AG04450 (cell line): ENCODE data around the gene PRPH. TPM values are rescaled to one million over a fixed set of nuclear protein-coding genes. Genes with fewer than 3 reads are reported as not detected.

Experiments used
- CTCF ChIA-PET: fragments of 300-600, 350-600 bp; formaldehyde crosslinking; extraction: SDS; loops from one replicate; lab custom pipeline; 2022; ENCODE audit warnings: antibody characterized with exemption, inconsistent platforms; lab: Charles Lee
- POLR2A ChIA-PET: fragments of 350-600 bp; formaldehyde crosslinking; extraction: SDS; loops from one replicate; lab custom pipeline; 2021; ENCODE audit warnings: antibody characterized with exemption, inconsistent platforms; lab: Yijun Ruan, JAX
- DNase-seq: peaks from one replicate; pipeline ENCODE4 v3.0.0-alpha.2; 2011; ENCODE audit warnings: low read depth, low spot score
- H3K27ac ChIP-seq: one replicate; pipeline ENCODE4 v1.5.1; 2012; ENCODE audit warnings: low read depth, low read length, control low read depth
- H3K27me3 ChIP-seq: one replicate; pipeline ENCODE4 v1.6.0; 2012; ENCODE audit warnings: low read length; ENCODE audit not compliant: control insufficient read depth, insufficient read depth
- H3K4me3 ChIP-seq: 2 replicates; pipeline ENCODE4 v1.5.1; 2011; ENCODE audit warnings: mild to moderate bottlenecking, low read depth, low read length, control low read depth
- H3K9me3 ChIP-seq: 2 replicates; pipeline ENCODE4 v1.5.1; 2012; ENCODE audit warnings: low read length; ENCODE audit not compliant: control insufficient read depth, insufficient read depth
- polyA plus RNA-seq: library from polyadenylated mRNA; depleted of rRNA; stranded (reverse); fragments of >200 nt; gene quantifications from 2 replicates; pipeline ENCODE4 v1.2.3, GENCODE V29; 2011
- TF ChIP-seq, protein P1 (sequence below): IDR thresholded peaks from 2 replicates; pipeline ENCODE4 v1.5.1; 2011; ENCODE audit warnings: low read depth, low read length, control low read depth, inconsistent platforms

Gene PRPH
- polyA plus RNA-seq, 1 experiment: not detected

GRCh38 chr12:49341777-49342065, 46.8 kb downstream of the PRPH start:
- H3K9me3 ChIP-seq: no peaks in the 10 kb centered on the region; the same call in 1 of the 2 replicates
- ChIA-PET CTCF (interaction anchor here (0.5 to 2.9 kb wide), 33 partner anchors 9 to 248 kb away, joined by 3 to 47 read pairs (median 4); partner anchors contain the start of genes PRPH and TROAP), POLR2A (interaction anchor here (0.6 to 2.3 kb wide), 4 partner anchors 10 to 174 kb away, joined by 3 to 12 read pairs (median 6); partner anchors contain the start of gene SPATS2)
- TF ChIP-seq, protein P1, sequence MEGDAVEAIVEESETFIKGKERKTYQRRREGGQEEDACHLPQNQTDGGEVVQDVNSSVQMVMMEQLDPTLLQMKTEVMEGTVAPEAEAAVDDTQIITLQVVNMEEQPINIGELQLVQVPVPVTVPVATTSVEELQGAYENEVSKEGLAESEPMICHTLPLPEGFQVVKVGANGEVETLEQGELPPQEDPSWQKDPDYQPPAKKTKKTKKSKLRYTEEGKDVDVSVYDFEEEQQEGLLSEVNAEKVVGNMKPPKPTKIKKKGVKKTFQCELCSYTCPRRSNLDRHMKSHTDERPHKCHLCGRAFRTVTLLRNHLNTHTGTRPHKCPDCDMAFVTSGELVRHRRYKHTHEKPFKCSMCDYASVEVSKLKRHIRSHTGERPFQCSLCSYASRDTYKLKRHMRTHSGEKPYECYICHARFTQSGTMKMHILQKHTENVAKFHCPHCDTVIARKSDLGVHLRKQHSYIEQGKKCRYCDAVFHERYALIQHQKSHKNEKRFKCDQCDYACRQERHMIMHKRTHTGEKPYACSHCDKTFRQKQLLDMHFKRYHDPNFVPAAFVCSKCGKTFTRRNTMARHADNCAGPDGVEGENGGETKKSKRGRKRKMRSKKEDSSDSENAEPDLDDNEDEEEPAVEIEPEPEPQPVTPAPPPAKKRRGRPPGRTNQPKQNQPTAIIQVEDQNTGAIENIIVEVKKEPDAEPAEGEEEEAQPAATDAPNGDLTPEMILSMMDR: no peak
- no peak overlapping the region for H3K4me3 ChIP-seq
- no peak for DNase-seq
- H3K27me3 ChIP-seq: peaks cover 82% of the 10 kb centered on the region
- no peak overlapping the region for H3K27ac ChIP-seq

- H3K27ac ChIP-seq: no peak overlapping the region
- DNase-seq: peak; percentile 30
- H3K27me3 ChIP-seq: peaks cover 85% of the 10 kb centered on the region
- POLR2A ChIA-PET: interaction anchor here (1.3 to 2.3 kb wide), 3 partner anchors 10 to 173 kb away, joined by 3 to 12 read pairs (median 7); partner anchors contain the start of gene SPATS2
- no peaks in the 10 kb centered on the region; the same call in 1 of the 2 replicates for H3K9me3 ChIP-seq
- CTCF ChIA-PET: interaction anchor here (0.5 to 2.9 kb wide), 39 partner anchors 9 to 404 kb away, joined by 3 to 47 read pairs (median 4); partner anchors contain the start of genes PRPH and TROAP
- peak overlapping the region; percentile 49 for H3K4me3 ChIP-seq
- TF ChIP-seq, protein P1: peak; percentile 70
Observed at GRCh38 chr12:49342066-49342913, 47.3 kb downstream of the PRPH start.

- ChIA-PET POLR2A (interaction anchor here (1.6 to 2.3 kb wide), 2 partner anchors 11 to 24 kb away, joined by 7 to 12 read pairs; partner anchors contain the start of gene SPATS2), CTCF (interaction anchor here (0.7 to 2.9 kb wide), 26 partner anchors 10 to 404 kb away, joined by 3 to 47 read pairs (median 4); partner anchors contain the start of genes PRPH and TROAP)
- no peak for DNase-seq
- H3K27me3 ChIP-seq: peaks cover 81% of the 10 kb centered on the region
- TF ChIP-seq, protein P1: no peak
- no peak overlapping the region for H3K27ac ChIP-seq
- no peaks in the 10 kb centered on the region; the same call in 1 of the 2 replicates for H3K9me3 ChIP-seq
- peak overlapping the region; percentile 49 for H3K4me3 ChIP-seq
Observed at GRCh38 chr12:49342914-49343731, 48.2 kb downstream of the PRPH start.

DNA sequence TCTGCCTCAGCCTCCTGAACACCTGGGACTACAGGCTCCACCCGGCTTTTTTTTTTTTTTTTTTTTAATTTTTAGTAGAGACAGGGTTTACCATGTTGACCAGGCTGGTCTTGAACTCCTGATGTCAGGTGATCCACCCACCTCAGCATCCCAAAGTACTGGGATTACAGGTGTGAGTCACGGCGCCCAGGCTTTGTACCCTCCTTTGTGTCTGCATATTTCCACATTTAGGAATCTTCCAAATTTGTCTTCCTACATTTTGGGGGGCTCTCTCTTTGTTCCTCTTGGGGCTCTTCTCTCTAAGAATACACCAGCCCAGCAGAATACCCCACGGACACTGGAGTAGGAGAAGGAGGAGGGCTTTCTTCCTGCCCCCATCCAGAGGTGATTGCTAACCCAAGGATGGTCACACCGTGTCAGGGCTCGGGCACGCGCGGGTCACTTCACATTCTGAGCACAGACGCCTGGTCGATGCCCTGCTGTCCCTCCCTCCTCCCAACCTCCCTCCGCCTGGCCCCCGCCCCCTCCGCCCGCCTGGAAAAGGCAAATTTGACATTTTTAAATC, 49.6 kb downstream of the PRPH start:
- ChIA-PET POLR2A (no interaction called here), CTCF (interaction anchor here (0.5 to 1.0 kb wide), 3 partner anchors 13 to 22 kb away, joined by 3 to 5 read pairs (median 3); no protein-coding TSS in a partner anchor)
- Histone ChIP-seq H3K27me3 (peaks cover 71% of the 10 kb centered on the region), H3K4me3 (no peak overlapping the region), H3K27ac (no peak overlapping the region), H3K9me3 (no peaks in the 10 kb centered on the region; the same call in 1 of the 2 replicates)
- DNase-seq: no peak
- TF ChIP-seq, protein P1: no peak
